ENCODE results near the gene LHX8.
"Not testable (repeated sequence)": the region's sequence is repeated elsewhere in the genome, so short reads cannot be mapped to it uniquely, and the experiment has no call there.

The LHX8 gene

GRCh38 chr1:75133750-75134646, at the start of gene LHX8:
Gene LHX8, plus strand, starts transcription at chr1:75134388. Its CDS starts 2,227 bp downstream, at chr1:75136615.
- no peak for DNase-seq (ENCODE audit: low read depth, low spot score)

GRCh38 chr1:75085931-75086330, 48.3 kb upstream of the LHX8 start:
- no peak for DNase-seq (ENCODE audit: low read depth, low spot score)

GRCh38 chr1:75087278-75087677, 46.9 kb upstream of the LHX8 start:
- no peak for DNase-seq (ENCODE audit: low read depth, low spot score)

GRCh38 chr1:75092141-75092540, 42.0 kb upstream of the LHX8 start:
- no peak for DNase-seq (ENCODE audit: low read depth, low spot score)

GRCh38 chr1:75097654-75098053, 36.5 kb upstream of the LHX8 start:
- no peak for DNase-seq (ENCODE audit: low read depth, low spot score)

GRCh38 chr1:75099581-75099980, 34.6 kb upstream of the LHX8 start:
- DNase-seq (ENCODE audit: low read depth, low spot score): no peak

- no peak for DNase-seq (ENCODE audit: low read depth, low spot score)
These were observed 33.6 kb upstream of the LHX8 start for GRCh38 chr1:75100481-75101092.

GRCh38 chr1:75112362-75112951, 21.7 kb upstream of the LHX8 start:
- DNase-seq (ENCODE audit: low read depth, low spot score): not testable (repeated sequence)

GRCh38 chr1:75115654-75116053, 18.5 kb upstream of the LHX8 start:
- DNase-seq (ENCODE audit: low read depth, low spot score): no peak

- no peak for DNase-seq (ENCODE audit: low read depth, low spot score)
These were observed 10.4 kb upstream of the LHX8 start for GRCh38 chr1:75123756-75124155.

- DNase-seq (ENCODE audit: low read depth, low spot score): no peak
These were observed 9.7 kb upstream of the LHX8 start for GRCh38 chr1:75124510-75124909.

GRCh38 chr1:75125161-75125726, 8.9 kb upstream of the LHX8 start:
- DNase-seq (ENCODE audit: low read depth, low spot score): no peak

GRCh38 chr1:75126611-75127101, 7.5 kb upstream of the LHX8 start:
- no peak for DNase-seq (ENCODE audit: low read depth, low spot score)

- no peak for DNase-seq (ENCODE audit: low read depth, low spot score)
These were observed 6.1 kb upstream of the LHX8 start for GRCh38 chr1:75127916-75128717.

- DNase-seq (ENCODE audit: low read depth, low spot score): no peak
These were observed 4.6 kb upstream of the LHX8 start for GRCh38 chr1:75129660-75129982.

GRCh38 chr1:75129983-75130789, 4.0 kb upstream of the LHX8 start:
- DNase-seq (ENCODE audit: low read depth, low spot score): no peak

- DNase-seq (ENCODE audit: low read depth, low spot score): no peak
These were observed 3.2 kb upstream of the LHX8 start for GRCh38 chr1:75130865-75131564.

GRCh38 chr1:75131565-75132241, 2.5 kb upstream of the LHX8 start:
- DNase-seq (ENCODE audit: low read depth, low spot score): no peak

GRCh38 chr1:75132242-75132811, 1.9 kb upstream of the LHX8 start:
- DNase-seq (ENCODE audit: low read depth, low spot score): no peak
